VCaP (cell line): Measurements from ENCODE around the gene PPP6R3.

Source experiments
- H3K27ac ChIP-seq: fragments of 450-650 bp; 2 replicates; pipeline ENCODE4 v1.5.1; 2017
- CTCF ChIP-seq: fragments of 450-650 bp; conservative IDR thresholded peaks from 2 replicates; pipeline ENCODE4 v1.5.1; 2017; ENCODE audit warnings: mild to moderate bottlenecking, moderate library complexity

The PPP6R3 gene

DNA sequence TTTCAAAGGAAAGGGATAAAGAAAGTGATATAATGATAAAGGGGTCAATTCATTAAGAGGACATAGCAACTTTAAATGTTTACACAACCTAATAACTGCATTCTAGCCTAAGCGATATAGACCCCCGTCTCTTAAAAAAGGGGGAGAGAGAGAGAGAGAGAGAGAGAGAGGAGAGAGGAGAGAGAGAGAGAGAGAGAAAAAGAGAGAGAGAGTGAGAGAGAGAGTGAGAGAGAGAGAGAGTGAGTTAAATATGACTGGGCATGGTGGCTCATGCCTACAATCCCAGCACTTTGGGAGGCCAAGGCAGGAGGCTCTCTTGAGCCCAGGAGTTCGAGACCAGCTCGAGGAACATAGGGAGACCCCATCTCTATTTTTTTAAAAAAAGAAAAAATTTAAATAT is 133.6 kb downstream of the PPP6R3 start:
- no peak overlapping the region for H3K27ac ChIP-seq
- TF ChIP-seq CTCF, result no peak

GRCh38 chr11:68596231-68596630 is 135.7 kb downstream of the PPP6R3 start:
- no peak for TF ChIP-seq CTCF
- H3K27ac ChIP-seq, result no peak overlapping the region

DNA sequence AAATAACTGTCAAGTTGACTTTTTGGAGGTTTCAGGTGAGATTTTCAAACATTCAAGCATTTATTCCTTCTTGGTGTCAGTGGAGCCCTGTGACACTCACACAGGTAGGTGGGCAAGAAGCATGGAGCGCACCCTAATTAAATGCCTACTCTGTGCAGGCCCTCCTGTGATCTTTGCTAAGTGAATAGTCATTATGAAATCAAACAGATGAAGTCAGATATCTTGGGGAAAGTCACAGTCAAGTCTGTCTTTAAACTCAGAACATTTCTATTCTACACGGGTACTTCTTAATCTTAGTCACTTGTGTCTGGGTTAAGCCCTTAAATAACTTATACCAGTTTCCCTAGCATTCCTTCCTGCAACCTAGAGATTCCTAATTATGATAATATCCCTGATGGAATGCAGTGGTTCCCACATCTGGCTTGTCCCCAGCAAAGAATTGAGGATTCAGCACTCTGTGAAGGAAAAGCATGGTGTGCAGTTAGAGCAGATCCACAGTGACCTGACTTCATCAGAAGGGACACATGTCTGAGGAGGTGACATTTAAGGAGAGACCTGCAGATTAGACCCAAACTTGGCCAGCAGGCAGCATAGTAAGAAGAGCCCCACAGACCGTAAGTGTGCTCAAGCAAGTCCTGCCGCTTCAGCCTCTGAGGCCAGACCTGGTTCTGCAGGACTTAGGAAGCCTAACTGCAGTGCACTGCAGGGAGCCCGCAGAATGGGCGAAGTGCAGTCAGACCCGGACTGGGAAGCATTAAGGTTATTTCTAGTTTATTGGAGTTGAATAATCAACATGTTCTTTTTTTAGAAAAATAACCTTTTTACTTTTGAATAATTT is 138.5 kb downstream of the PPP6R3 start:
- no peak for TF ChIP-seq CTCF

GRCh38 chr11:68601147-68601546 is 140.6 kb downstream of the PPP6R3 start:
- no peak overlapping the region for H3K27ac ChIP-seq
- no peak for TF ChIP-seq CTCF

More for the DNA sequence above, 138.5 kb downstream of the PPP6R3 start:
- H3K27ac ChIP-seq, result no peak overlapping the region

GRCh38 chr11:68609761-68610160 is 149.2 kb downstream of the PPP6R3 start:
- H3K27ac ChIP-seq, result no peak overlapping the region

DNA sequence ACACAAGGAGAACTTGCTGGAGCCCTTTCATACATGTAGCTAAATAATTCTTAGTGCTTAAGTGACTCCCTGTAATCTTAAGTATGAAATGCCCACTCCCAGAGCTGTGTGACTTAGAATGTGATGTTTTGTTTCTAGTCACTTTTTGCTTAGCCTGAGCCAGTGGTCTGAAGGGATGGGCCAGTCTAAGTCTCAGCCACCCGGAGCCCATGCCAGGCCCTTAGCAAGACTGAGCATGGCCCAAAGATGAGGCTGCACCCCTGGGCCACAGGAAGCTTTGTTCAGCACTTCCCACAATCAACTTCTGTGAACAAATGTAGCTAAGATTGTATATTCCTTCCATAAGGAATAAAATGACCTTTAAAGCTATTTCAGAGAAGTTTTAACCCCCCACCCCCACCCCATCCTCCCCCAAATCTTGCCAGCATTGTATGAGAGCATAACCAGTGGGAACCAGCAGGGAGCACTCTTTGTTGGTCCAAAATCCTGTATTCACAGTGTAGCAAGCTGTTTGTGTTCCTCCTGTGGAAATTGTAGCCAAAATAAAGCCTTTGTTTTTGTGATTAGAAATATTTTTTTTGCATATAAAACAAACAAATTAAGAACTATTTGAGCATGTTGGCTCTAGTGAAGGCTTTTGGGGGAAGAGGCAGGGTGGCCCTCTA is 150.0 kb downstream of the PPP6R3 start:
- peak; percentile 59 for TF ChIP-seq CTCF
- no peak overlapping the region for H3K27ac ChIP-seq

More at GRCh38 chr11:68609761-68610160, 149.2 kb downstream of the PPP6R3 start:
- TF ChIP-seq CTCF, result no peak

DNA sequence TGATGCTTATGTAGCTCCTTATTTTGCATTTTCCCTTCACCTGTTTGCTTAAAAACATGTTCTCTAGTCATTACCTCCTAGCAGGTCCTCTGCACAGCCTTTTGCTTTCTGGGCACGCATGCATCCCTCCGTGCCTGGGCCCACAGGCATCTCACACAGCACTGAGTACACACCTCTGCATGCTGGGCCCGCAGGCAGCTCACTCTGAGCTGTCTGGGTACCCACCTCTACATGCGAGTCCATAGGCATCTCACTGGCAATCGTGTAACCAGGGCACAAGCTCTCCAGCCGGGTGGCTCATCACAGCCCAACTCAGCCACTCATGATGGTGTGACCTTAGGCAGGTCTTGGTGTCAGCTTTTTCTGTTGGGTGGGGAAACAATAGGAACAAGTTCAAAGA is 155.1 kb downstream of the PPP6R3 start:
- no peak for TF ChIP-seq CTCF
- no peak overlapping the region for H3K27ac ChIP-seq
